Measurements from ENCODE around the gene NOP10. TPM values are rescaled to one million over a fixed set of nuclear protein-coding genes. Genes with fewer than 3 reads are reported as not detected.

Gene NOP10
- total and polyA plus RNA-seq, 7 experiments from 2014 or later = 31.9 to 371 (median 77.8) TPM

DNA sequence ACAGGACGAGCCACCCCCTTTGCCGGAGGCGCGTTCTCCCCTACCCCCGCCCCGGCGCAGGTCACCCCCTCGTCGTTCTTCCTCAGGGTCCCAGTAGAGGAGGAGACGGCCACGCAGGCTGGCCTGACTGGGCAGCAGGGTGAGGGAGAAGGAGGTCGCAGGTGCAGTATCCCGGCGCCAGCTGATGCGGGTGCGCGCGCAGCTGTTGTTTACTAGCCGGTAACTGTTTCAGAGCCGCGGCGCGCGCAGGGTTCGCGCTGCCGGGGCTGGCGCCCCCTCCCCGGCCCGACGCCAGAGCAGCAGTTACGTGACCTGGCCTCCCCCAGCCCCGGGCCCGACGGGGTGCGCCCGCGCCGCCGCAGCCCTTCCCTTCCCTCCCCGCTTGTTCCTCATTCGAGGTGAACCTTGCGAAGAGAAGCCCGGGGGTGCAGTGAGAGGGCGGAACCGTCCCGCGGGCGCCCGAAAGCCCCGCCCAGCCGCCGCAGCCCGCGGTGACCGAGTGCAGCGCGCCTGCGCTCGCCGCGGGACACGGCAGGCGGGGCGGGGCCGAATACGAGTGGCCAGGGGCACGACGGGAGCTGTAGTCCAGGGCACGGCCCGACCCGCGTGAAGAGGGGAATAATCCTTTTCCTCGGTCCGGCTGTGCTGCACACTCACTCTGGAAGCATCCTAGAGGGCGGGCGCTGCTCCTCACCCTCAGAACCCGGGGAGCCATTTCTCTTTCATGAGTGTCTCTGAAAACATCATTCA, 5.2 kb downstream of the NOP10 start, which contains the start of gene SLC12A6:
SLC12A6 (minus strand) TSS at position 225 of the 750 bp plus-strand sequence. CDS start 1,101 bp downstream, outside the sequence.
- H3K9me3 Mint-ChIP-seq = no peaks in the 10 kb centered on the region
- intact Hi-C loops (cut with micrococcal nuclease) = loop anchor here (1.0 to 10.0 kb wide), 12 partner anchors 9 to 650 kb away; partner anchors contain the start of genes AVEN (in 2 of the 2), EMC7 (in 2 of the 2), GOLGA8B (in 2 of the 2) and LPCAT4 (in 2 of the 2)
- H3K4me3 Mint-ChIP-seq = peak within 1 kb of the TSS; percentile 90 to 100 (median 98)
- peak within 1 kb of the TSS; percentile 92 for H3K27ac ChIP-seq (ENCODE audit: low read depth, low read length)
- ATAC-seq (peak; percentile 94), DNase-seq (peak; percentile 90 to 93 (median 92))
- POLR2A ChIA-PET = interaction anchor here (0.6 to 7.8 kb wide), 16 partner anchors 9 to 299 kb away, joined by 3 to 151 read pairs (median 4); partner anchors contain the start of genes AVEN, EMC4, EMC7 and GOLGA8B
- CTCF ChIA-PET = interaction anchor here (0.7 to 5.3 kb wide), 5 partner anchors 9 to 96 kb away, joined by 3 to 30 read pairs (median 6); partner anchors contain the start of gene LPCAT4
- peaks cover 35 to 72% (median 60%) of the 10 kb centered on the region in 7 donors for H3K4me1 Mint-ChIP-seq
- H3K27me3 Mint-ChIP-seq = no peaks in the 10 kb centered on the region
- peaks cover 4 to 14% (median 12%) of the 10 kb centered on the region in 5 donors for H3K36me3 Mint-ChIP-seq
- H3K9me3 ChIP-seq (ENCODE audit: control insufficient read depth in 2 of 3, low read length in 3 of 3) = no peaks in the 10 kb centered on the region
- peak within 1 kb of the TSS; percentile 82 to 99 (median 98) for H3K27ac Mint-ChIP-seq
- H3K36me3 ChIP-seq (ENCODE audit: control insufficient read depth in 2 of 3, insufficient read depth in 3 of 3, low read length in 3 of 3) = peaks cover 0 to 21% (median 0%) of the 10 kb centered on the region in 3 experiments
- H3K27me3 ChIP-seq (ENCODE audit: control insufficient read depth in 2 of 2, insufficient read depth in 2 of 2, low read length in 2 of 2) = no peaks in the 10 kb centered on the region
- peaks cover 30 to 41% of the 10 kb centered on the region in 2 donors for H3K4me1 ChIP-seq (ENCODE audit: control insufficient read depth in 2 of 2, insufficient read depth in 2 of 2, low read length in 2 of 2)
- peak within 1 kb of the TSS; percentile 96 for H3K4me3 ChIP-seq (ENCODE audit: low read length)

- Mint-ChIP-seq H3K4me1 (peaks cover 36 to 77% (median 63%) of the 10 kb centered on the region in 7 donors), H3K4me3 (peak overlapping the region; percentile 90 to 100 (median 98)), H3K36me3 (peaks cover 4 to 14% (median 12%) of the 10 kb centered on the region in 5 donors), H3K9me3 (no peaks in the 10 kb centered on the region), H3K27me3 (no peaks in the 10 kb centered on the region), H3K27ac (peak overlapping the region; percentile 82 to 99 (median 98))
- Histone ChIP-seq H3K9me3 (ENCODE audit: control insufficient read depth in 2 of 3, low read length in 3 of 3) (no peaks in the 10 kb centered on the region), H3K27ac (ENCODE audit: low read depth, low read length) (peak overlapping the region; percentile 92), H3K4me3 (ENCODE audit: low read length) (peak overlapping the region; percentile 96), H3K4me1 (ENCODE audit: control insufficient read depth in 2 of 2, insufficient read depth in 2 of 2, low read length in 2 of 2) (peaks cover 32 to 42% of the 10 kb centered on the region in 2 donors), H3K36me3 (ENCODE audit: control insufficient read depth in 2 of 3, insufficient read depth in 3 of 3, low read length in 3 of 3) (peaks cover 0 to 21% (median 0%) of the 10 kb centered on the region in 3 experiments), H3K27me3 (ENCODE audit: control insufficient read depth in 2 of 2, insufficient read depth in 2 of 2, low read length in 2 of 2) (no peaks in the 10 kb centered on the region)
- intact Hi-C loops (cut with micrococcal nuclease) = loop anchor here (1.0 to 10.0 kb wide), 10 partner anchors 9 to 650 kb away; partner anchors contain the start of genes AVEN (in 1 of the 2), EMC4 (in 1 of the 2), EMC7 (in 1 of the 2) and GOLGA8B (in 1 of the 2)
- CTCF ChIA-PET = interaction anchor here (0.6 to 5.3 kb wide), 4 partner anchors 9 to 30 kb away, joined by 4 to 30 read pairs (median 16); partner anchors contain the start of gene LPCAT4
- ATAC-seq (peak; percentile 1), DNase-seq (peak in 3 of 9 donors; percentile 19 to 35 (median 33))
- POLR2A ChIA-PET = interaction anchor here (0.6 to 7.8 kb wide), 16 partner anchors 8 to 246 kb away, joined by 3 to 151 read pairs (median 4); partner anchors contain the start of genes EMC4, EMC7, GOLGA8B and LPCAT4
Observed at GRCh38 chr15:34336991-34337556, 5.9 kb downstream of the NOP10 start.

DNA sequence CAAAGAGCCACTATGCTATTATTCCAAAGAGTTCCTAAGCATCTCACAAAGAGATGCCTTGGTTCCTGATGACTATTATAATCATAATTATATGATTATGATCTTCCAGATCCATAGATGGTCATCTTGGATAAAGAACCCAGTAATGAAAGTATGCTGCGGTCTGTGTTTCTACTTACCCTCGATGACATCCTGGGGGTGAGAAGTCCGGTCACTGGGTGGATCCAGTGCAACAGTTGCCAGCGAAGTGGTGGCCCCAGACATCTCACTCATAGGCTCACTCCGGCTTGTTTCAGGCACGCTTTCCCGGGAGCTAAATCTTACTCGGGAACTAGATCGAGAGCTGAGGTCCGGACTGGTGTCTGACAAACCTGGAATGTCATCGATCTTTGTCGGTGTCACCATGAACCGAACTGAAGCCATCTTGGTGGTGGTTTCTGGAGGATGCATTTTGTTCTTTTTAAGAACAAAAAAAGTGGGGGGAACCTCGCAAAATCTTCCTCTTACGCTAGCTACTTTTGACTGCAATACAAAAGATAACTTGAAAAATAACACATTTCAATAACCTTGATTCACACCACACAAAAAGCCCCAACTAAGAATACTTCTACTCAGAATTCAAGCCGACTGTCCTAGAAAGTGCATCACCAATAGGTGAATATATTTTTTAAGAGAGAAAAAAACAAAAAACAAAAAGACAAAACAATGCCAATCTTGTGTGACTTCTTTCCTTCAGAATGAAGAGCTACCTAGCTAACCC, 6.5 kb downstream of the NOP10 start:
- Mint-ChIP-seq H3K27me3 (no peaks in the 10 kb centered on the region), H3K4me3 (peak overlapping the region; percentile 90 to 100 (median 98)), H3K36me3 (peaks cover 3 to 9% (median 8%) of the 10 kb centered on the region in 5 donors), H3K4me1 (peaks cover 34 to 77% (median 63%) of the 10 kb centered on the region in 7 donors), H3K27ac (peak overlapping the region; percentile 82 to 99 (median 98)), H3K9me3 (no peaks in the 10 kb centered on the region)
- H3K36me3 ChIP-seq (ENCODE audit: control insufficient read depth in 2 of 3, insufficient read depth in 3 of 3, low read length in 3 of 3) = peaks cover 0 to 17% (median 0%) of the 10 kb centered on the region in 3 experiments
- no peaks in the 10 kb centered on the region for H3K9me3 ChIP-seq (ENCODE audit: control insufficient read depth in 2 of 3, low read length in 3 of 3)
- no peaks in the 10 kb centered on the region for H3K27me3 ChIP-seq (ENCODE audit: control insufficient read depth in 2 of 2, insufficient read depth in 2 of 2, low read length in 2 of 2)
- ATAC-seq (no peak), DNase-seq (no peak)
- H3K27ac ChIP-seq (ENCODE audit: low read depth, low read length) = peak overlapping the region; percentile 92
- H3K4me1 ChIP-seq (ENCODE audit: control insufficient read depth in 2 of 2, insufficient read depth in 2 of 2, low read length in 2 of 2) = peaks cover 33 to 42% of the 10 kb centered on the region in 2 donors
- intact Hi-C loops (cut with micrococcal nuclease) = loop anchor here (5.0 to 10.0 kb wide), 4 partner anchors 158 to 651 kb away; partner anchors contain the start of genes AVEN (in 1 of the 2), GOLGA8B (in 1 of the 2) and ZNF770 (in 1 of the 2)
- POLR2A ChIA-PET = interaction anchor here (0.6 to 7.8 kb wide), 10 partner anchors 8 to 234 kb away, joined by 3 to 151 read pairs (median 4); partner anchors contain the start of genes EMC7, LPCAT4 and PGBD4
- peak overlapping the region; percentile 96 for H3K4me3 ChIP-seq (ENCODE audit: low read length)
- CTCF ChIA-PET = interaction anchor here (0.6 to 5.3 kb wide), 6 partner anchors 8 to 596 kb away, joined by 3 to 30 read pairs (median 5); partner anchors contain the start of gene LPCAT4

DNA sequence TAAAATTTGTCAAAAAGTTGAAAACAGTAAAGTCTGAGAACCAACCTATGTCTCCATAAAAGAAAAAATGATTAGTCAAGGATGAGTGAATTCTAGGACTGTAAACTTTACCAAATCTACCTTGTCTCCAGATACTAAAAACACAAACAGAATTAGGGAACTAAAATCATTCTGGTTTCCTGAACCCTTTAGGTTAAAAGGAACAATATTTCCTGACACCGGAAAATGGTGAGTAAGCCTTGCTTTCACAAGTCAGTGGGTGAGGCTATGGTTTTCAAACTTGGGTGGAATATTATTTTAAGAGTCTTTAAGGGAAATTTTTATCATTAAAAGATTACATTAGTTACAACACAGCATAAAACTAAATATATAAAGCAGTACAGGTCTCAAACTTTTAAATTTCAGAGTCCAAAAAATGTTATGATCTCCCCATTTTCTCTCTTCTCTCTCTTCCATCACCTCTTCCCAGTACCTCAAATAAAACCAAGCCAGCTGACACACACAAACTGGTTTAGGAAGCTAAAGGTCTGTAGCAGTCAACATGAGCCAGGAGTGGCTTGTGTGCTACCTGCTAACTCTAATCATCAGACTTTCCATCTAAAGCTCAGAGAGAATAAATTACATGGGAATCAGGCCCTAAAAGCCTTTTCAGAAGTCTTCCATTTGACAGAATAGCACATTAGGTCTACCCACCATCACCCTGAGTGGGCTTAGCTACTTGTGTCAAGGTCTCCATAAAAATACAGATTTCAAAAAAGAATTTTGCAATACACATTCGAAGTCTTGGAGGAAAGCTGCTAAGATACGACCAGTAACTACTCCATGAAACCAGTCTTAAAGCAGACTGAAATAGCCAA, 7.5 kb downstream of the NOP10 start:
- peaks cover 0 to 4% (median 4%) of the 10 kb centered on the region in 5 donors for H3K36me3 Mint-ChIP-seq
- intact Hi-C loops (cut with micrococcal nuclease) = loop anchor here (2.0 to 10.0 kb wide), 6 partner anchors 17 to 652 kb away; partner anchors contain the start of genes AVEN (in 1 of the 2), GOLGA8B (in 1 of the 2) and ZNF770 (in 1 of the 2)
- H3K4me3 ChIP-seq (ENCODE audit: low read length) = peak overlapping the region; percentile 96
- POLR2A ChIA-PET = interaction anchor here (0.7 to 7.8 kb wide), 7 partner anchors 7 to 51 kb away, joined by 3 to 151 read pairs (median 19); partner anchors contain the start of gene LPCAT4
- peak overlapping the region; percentile 82 to 99 (median 98) for H3K27ac Mint-ChIP-seq
- no peak for ATAC-seq
- no peaks in the 10 kb centered on the region for H3K27me3 ChIP-seq (ENCODE audit: control insufficient read depth in 2 of 2, insufficient read depth in 2 of 2, low read length in 2 of 2)
- H3K36me3 ChIP-seq (ENCODE audit: control insufficient read depth in 2 of 3, insufficient read depth in 3 of 3, low read length in 3 of 3) = peaks cover 0 to 13% (median 0%) of the 10 kb centered on the region in 3 experiments
- CTCF ChIA-PET = interaction anchor here (1.1 to 5.3 kb wide), 2 partner anchors 32 to 94 kb away, joined by 4 to 27 read pairs; partner anchors contain the start of gene LPCAT4
- peaks cover 33 to 47% of the 10 kb centered on the region in 2 donors for H3K4me1 ChIP-seq (ENCODE audit: control insufficient read depth in 2 of 2, insufficient read depth in 2 of 2, low read length in 2 of 2)
- peaks cover 33 to 80% (median 66%) of the 10 kb centered on the region in 7 donors for H3K4me1 Mint-ChIP-seq
- peak in 1 of 9 donors; percentile 23 for DNase-seq
- H3K27me3 Mint-ChIP-seq = no peaks in the 10 kb centered on the region
- peak overlapping the region; percentile 92 for H3K27ac ChIP-seq (ENCODE audit: low read depth, low read length)
- peak overlapping the region; percentile 90 to 100 (median 98) for H3K4me3 Mint-ChIP-seq
- no peaks in the 10 kb centered on the region for H3K9me3 ChIP-seq (ENCODE audit: control insufficient read depth in 2 of 3, low read length in 3 of 3)
- H3K9me3 Mint-ChIP-seq = no peaks in the 10 kb centered on the region

DNA sequence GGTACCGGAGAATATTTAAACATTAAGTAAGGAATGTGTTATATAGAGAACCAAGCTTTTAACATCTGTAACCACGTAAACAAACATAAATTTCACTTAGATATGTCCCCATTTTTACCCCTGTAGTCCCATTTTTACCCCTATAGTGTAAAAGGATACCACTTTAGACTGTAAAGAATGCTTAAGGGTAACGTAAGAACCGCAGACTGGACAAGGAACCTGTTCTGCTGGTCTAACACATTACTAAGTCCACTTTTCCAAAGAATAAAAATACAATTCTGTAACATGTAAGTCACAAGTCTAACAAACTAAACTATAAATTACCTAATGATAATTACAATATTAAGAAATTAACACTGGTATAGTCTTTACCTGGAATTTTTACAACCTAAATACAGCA, 8.3 kb downstream of the NOP10 start:
- Histone ChIP-seq H3K9me3 (ENCODE audit: control insufficient read depth in 2 of 3, low read length in 3 of 3) (no peaks in the 10 kb centered on the region), H3K36me3 (ENCODE audit: control insufficient read depth in 2 of 3, insufficient read depth in 3 of 3, low read length in 3 of 3) (peaks cover 0 to 13% (median 0%) of the 10 kb centered on the region in 3 experiments), H3K4me3 (ENCODE audit: low read length) (peak overlapping the region; percentile 96), H3K27ac (ENCODE audit: low read depth, low read length) (peak overlapping the region; percentile 92), H3K4me1 (ENCODE audit: control insufficient read depth in 2 of 2, insufficient read depth in 2 of 2, low read length in 2 of 2) (peaks cover 40 to 47% of the 10 kb centered on the region in 2 donors), H3K27me3 (ENCODE audit: control insufficient read depth in 2 of 2, insufficient read depth in 2 of 2, low read length in 2 of 2) (no peaks in the 10 kb centered on the region)
- DNase-seq (no peak), ATAC-seq (no peak)
- intact Hi-C loops (cut with micrococcal nuclease) = loop anchor here (1.0 to 10.0 kb wide), 7 partner anchors 9 to 653 kb away; partner anchors contain the start of genes AVEN (in 1 of the 2), GOLGA8B (in 1 of the 2) and ZNF770 (in 1 of the 2)
- Mint-ChIP-seq H3K27ac (peak overlapping the region; percentile 82 to 98 (median 96)), H3K9me3 (no peaks in the 10 kb centered on the region), H3K27me3 (no peaks in the 10 kb centered on the region), H3K4me1 (peaks cover 32 to 80% (median 66%) of the 10 kb centered on the region in 7 donors), H3K4me3 (peak overlapping the region; percentile 90 to 100 (median 98)), H3K36me3 (peaks cover 0 to 4% (median 0%) of the 10 kb centered on the region in 5 donors)
- POLR2A ChIA-PET = interaction anchor here (0.5 to 7.8 kb wide), 4 partner anchors 8 to 26 kb away, joined by 3 to 151 read pairs (median 4); partner anchors contain the start of genes NOP10 and NUTM1
- CTCF ChIA-PET = interaction anchor here (0.6 kb wide), 1 partner anchor 98 kb away, joined by 4 read pairs; no protein-coding TSS in a partner anchor

Measured in naive thymus-derived CD4-positive, alpha-beta T cell (primary cell).